ENCODE data around the gene GAB2.

GAB2 gene

DNA sequence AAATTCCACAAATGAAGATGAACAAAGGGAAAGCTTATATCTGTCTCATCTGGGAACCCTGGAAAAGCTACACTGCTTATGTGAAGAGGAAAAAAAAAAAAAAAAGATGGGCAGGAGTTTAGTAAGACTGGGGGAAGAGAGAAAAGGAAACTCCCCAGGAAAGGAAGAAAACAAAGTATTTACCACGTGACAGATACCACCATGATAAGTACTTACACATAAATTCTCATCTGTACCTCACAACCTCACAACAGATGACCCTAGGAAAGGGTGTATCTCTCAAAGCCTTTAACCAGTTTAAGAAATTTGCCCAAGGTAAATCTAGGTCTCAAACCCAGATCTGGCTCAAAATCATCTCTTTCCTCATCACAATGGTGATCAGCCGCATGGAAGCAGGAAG, 77.1 kb downstream of the GAB2 start:
- no peak for ATAC-seq

GRCh38 chr11:78339945-78340344, 77.7 kb downstream of the GAB2 start:
- ATAC-seq, result no peak

GRCh38 chr11:78339483-78339882, 78.1 kb downstream of the GAB2 start:
- peak; percentile 13 to 27 for ATAC-seq

DNA sequence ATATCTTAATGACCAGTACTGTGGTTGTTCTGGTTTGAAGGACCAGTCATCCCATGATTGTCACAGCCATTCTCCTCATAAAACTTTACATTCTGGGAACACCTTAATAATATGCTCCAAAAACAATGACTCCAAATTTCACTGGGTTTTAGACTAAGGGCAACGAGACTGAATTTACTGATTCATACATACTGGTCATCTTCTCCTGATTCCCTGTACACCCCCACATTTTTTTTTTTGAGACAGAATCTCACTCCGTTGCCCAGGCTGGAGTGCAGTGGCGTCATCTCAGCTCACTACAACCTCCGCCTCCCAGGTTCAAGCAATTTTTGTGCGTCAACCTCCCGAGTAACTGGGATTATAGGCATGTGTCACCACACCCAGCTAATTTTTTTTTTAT, 78.9 kb downstream of the GAB2 start:
- ATAC-seq, result no peak

DNA sequence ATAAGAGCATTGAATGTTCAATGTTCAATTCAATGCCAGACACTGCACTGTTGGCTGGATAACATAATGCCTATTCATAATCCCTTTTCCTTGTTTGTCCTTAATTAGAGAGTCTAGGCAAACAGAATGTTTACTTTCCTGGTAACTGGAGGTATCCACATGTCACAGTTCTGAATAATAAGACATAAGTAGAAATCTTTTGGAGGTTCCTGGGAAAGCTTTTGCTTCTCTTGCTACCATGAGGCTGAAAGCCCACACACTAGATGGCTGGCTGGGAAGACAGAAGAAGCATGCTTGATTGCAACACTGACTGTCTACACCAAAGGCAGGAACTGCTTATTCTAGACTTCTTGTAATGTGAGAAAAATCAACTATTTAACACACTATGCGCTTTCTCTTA, 79.5 kb downstream of the GAB2 start:
- no peak for ATAC-seq

DNA sequence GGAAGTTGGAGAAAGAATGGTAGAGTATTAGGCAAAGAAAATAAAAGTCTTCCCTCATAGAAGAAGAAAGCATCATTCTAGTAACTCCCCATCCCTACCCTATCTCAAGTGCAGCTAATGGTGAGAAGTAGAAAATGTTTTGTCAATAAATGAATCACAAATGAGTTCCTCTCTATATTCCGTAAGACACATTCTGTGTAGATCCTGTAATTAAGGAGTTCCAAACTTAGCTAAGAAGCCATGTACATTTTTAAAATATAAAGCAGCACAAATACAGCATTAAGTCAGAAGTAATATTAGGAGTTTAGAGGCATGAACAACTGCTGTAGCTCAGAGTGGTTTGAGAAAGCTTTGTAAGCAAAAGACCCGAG, 80.1 kb downstream of the GAB2 start:
- ATAC-seq, result no peak

DNA sequence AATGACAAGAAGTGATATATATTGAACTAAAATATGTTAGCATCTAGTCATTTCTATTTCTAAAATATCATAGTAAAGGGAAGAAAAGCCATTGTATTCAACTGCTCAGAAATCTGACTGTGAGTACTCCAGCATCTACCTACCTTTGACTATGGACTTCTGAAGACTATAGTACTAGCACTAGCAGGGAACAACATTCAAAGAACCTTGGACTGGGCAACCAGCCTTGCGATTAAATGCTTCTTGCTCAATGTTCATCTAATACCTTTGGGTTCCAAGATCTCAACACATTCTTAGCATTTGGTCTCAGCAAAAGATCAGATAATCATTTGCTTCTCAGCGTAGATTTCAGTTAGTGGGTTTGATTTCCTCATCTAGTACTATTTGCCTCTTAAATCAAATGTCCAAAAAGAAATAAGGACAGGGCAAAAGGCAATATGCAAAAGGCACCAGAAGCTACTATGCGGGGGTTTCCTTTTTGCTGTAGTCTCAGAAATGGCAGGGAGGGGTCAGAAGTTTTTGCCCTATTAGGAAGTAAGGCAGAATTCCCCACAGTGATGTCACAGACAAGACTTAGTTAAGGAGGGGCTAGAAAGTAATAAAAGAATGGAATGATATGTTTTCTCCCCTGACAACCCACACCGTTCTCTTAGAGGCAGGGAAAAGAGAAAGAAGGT, 80.6 kb downstream of the GAB2 start:
- no peak for ATAC-seq

DNA sequence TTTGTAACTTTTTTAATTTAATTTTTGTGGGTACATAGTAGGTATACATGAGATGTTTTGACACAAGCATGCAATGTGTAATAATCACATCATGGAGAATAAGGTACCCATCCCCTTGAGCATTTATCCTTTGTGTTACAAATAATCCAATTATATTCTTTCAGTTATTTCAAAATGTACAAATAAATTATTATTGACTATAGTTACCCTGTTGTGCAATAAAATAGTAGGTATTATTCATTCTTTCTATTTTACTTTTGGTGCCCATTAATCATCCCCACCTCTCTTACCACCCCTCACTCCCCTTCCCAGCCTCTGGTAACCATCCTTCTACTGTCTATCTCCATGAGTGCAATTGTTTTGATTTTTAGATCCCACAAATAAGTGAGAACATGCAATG, 83.5 kb downstream of the GAB2 start:
- no peak for ATAC-seq

DNA sequence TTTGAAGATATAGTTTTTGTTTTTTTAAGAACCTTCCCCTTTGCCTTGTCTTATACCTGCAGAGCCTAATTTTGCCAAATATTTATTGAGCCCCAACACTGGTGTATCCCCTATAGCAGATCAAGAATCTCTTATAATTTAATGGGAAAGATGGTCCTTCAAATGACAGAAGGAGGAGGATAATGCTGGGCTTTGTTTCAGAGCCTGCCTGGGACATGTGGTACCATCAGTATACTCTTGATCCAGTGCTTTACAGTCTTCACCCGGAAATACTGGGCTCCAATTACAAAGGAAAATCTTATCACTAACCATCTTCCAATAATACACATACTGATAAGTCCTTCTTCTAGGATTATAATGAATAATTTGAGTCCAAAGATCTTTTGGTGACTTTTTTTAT, 84.7 kb downstream of the GAB2 start:
- no peak for ATAC-seq

- peak in 1 of 2 donors; percentile 44 for ATAC-seq
These were observed 85.3 kb downstream of the GAB2 start for GRCh38 chr11:78332174-78332866.

DNA sequence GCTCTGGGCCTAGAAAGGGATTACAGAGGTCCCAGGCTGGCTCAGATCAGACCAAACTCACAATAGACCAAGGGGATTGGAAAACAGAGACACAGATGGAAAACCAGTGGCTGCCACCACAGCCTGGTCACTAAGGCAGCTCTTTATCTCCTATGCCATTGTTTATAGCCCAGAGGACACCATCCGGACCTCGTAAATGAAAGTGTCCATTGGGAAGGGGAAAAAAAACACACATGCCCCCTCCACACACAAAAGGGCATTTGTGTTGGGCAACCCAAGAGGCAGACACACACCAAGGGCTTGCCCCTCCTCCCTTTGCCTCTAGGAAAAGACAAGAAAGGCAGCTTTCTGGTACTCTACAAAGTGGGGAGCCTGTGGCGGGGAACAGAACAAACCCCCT, 85.9 kb downstream of the GAB2 start:
- ATAC-seq, result no peak

DNA sequence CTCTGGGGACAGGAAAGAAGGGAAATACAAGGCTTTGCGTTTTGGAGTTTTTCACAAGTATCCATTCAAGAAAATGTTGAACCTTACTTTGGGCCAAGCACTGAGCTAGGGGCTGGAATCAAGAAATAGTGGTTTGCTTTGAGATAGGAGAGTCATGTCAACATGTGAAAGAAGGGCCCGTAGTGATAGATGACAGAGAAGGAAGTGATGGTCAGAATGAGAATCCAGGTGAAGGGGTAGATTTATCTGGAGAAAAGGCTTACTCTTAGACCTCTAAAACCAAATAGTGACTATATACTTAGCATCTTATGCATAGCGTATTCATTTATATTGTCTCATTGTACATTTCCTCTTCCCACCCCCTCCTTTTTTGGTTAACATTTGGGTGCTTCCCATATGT, 87.3 kb downstream of the GAB2 start:
- no peak for ATAC-seq

DNA sequence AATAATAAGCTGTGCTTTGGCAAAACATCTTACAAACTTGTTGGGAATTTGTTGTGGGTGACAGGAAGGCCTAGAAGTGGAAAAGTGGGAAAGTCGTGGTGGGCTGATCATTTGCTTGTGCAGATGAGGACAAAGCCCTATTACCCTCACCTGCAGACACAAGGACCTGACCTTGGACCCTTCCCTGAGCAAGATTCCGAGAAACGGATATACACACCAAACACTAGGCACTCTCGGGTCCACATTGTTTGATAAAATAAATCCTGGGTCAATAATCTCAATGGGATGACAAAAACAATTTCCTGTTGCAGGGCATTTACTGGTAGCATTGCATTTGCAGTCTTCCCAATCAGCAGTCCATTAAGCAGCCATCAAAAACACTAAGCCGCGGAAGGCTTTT, 89.7 kb downstream of the GAB2 start:
- ATAC-seq, result no peak

DNA sequence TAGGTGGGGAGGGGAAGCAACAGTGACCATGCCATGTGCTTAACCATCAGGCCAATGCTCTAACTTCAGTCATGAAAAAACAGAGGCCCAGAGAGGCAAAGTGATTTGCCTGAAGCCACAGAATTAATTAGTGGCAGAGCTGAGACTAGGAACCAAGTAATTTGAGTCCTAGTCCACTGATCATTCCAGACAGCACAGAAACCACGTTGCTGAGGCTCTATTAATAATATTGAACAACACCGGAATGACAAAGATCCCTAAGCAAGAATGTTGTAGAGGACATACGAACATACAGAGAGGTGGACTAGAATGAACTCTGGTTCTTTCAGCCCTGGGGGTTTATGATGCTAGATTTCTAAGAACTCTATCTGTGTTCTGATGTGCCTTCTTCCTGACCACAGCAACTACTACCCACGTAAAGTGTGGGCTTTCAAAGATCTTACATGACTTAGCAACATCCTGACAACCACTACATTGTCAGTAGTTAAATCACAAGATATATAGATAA, 92.3 kb downstream of the GAB2 start:
- ATAC-seq, result peak; percentile 81 to 83

GRCh38 chr11:78323363-78323762, 94.3 kb downstream of the GAB2 start:
- no peak for ATAC-seq

- ATAC-seq, result no peak
These were observed 98.1 kb downstream of the GAB2 start for GRCh38 chr11:78319453-78319955.

DNA sequence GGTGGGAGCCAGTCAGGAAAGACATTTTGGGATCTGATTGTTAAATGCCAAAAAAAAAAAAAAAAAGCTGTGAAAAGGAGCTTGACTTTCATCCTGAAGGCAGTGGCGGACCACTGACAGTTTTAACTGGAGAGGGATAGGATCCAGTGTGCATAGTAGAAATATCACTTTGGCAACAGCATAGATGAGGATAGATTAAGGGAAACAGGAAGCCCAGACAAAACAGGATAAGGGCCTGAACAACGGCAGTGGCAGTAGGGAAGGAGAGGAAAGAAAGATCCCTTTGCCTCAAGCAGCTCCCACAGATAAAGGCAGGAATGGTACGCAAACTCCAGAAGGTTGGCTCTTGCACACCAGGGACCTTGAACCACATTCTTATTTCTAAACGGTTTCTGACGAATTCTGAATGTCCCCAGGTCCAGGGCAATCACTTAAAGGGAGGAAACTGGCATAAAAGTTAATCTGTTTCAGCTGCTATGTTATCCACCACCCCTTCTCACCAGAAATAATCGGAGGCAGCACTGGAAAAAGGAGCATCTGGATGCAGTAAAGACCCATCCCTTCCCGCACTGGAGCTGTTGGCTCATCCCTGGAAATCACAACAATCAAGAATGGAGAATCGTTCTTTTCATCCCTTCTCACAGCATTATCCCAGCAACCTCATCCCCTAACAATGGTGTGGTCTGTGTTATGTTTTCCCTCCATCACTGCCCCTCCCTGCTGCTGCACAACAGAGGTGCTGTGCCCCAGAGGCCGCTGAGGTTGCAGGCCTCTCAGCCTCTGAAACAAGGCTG, 99.1 kb downstream of the GAB2 start:
- ATAC-seq, result no peak

GRCh38 chr11:78315724-78316123, 101.9 kb downstream of the GAB2 start:
- no peak for ATAC-seq

DNA sequence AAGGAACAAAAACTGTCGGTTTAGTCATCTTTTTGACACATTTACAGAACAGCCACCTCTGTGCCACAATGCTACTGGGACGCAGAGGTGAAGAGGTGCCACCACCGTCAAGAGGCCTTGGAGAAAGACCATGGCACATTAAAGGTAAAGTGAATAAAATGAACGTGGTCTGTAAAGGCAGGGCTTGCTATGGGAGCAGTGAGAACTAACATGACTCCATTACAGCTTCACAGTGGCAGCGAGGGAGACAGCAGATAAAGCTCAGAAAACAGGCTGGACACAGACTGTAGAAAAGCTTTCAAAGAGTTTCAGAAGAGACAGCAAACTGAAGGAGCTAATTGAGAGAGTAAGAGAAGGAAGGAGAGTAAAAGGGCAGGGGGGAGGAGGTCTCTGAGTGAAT, 102.9 kb downstream of the GAB2 start:
- no peak for ATAC-seq

GRCh38 chr11:78313898-78314297, 103.7 kb downstream of the GAB2 start:
- no peak for ATAC-seq

DNA sequence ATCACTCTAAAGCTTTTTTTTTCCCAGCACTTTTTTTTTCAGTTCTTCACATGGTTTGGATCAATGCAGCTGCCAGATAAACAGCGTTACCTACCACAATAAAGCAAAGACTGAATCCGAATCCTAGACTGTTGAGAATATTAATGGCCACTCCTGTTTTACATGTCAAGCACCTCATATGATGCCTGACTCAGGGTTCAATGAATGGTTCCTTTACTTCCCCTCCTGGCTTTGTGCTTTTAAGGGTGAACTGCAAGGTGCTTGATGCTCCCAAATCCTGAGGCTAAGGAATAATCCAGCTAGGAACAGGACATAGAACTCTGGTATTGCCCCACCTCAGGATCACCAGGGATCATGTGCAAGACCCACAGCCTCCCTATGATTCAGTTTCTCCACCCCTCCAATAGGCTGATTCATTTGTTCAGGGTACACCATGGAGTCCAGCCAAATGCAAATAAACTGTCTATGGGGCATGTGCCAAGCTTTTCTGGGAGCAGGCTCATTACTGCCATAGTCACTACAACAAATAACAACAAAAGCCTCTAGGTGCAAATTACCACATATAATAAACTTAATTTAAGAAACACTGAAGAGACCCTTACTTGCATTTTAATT, 104.3 kb downstream of the GAB2 start:
- ATAC-seq, result no peak

GRCh38 chr11:78312712-78313111, 104.9 kb downstream of the GAB2 start:
- ATAC-seq, result no peak
